Renal pelvis (tissue), 4 donors: ENCODE results near the gene HS6ST3. TPM values are rescaled to one million over a fixed set of nuclear protein-coding genes. Genes with fewer than 3 reads are reported as not detected.

ENCODE experiments used
- DNase-seq: peaks from one replicate; pipeline ENCODE4 v3.0.0-alpha.2; 2013
- polyA plus RNA-seq, 3 donors: library from polyadenylated mRNA; unstranded; fragments of 120-200 nt; gene quantifications; one replicate each; pipeline ENCODE4 v1.2.1, GENCODE V29; 2013; ENCODE audit not compliant: insufficient read length in 3 of 3

Gene HS6ST3
- polyA plus RNA-seq, 3 donors: 2.5 to 2.9 (median 2.7) TPM

- DNase-seq: no peak
Observed at GRCh38 chr13:96824140-96824539, 734.2 kb downstream of the HS6ST3 start.

GRCh38 chr13:96825653-96826052 lies 735.7 kb downstream of the HS6ST3 start:
- DNase-seq: no peak

GRCh38 chr13:96834626-96835025 lies 744.7 kb downstream of the HS6ST3 start:
- DNase-seq: no peak

GRCh38 chr13:96835546-96835945 lies 745.6 kb downstream of the HS6ST3 start:
- no peak for DNase-seq

- no peak for DNase-seq
Observed at GRCh38 chr13:96836733-96837132, 746.8 kb downstream of the HS6ST3 start.

- DNase-seq: no peak
Observed at GRCh38 chr13:96837809-96838208, 747.9 kb downstream of the HS6ST3 start.

- no peak for DNase-seq
Observed at GRCh38 chr13:96844195-96844594, 754.3 kb downstream of the HS6ST3 start.

- DNase-seq: no peak
Observed at GRCh38 chr13:96844616-96845015, 754.7 kb downstream of the HS6ST3 start.

GRCh38 chr13:96848286-96848685 lies 758.4 kb downstream of the HS6ST3 start:
- no peak for DNase-seq

- DNase-seq: no peak
Observed at GRCh38 chr13:96849091-96849490, 759.2 kb downstream of the HS6ST3 start.

- no peak for DNase-seq
Observed at GRCh38 chr13:96850538-96851145, 760.7 kb downstream of the HS6ST3 start.

- no peak for DNase-seq
Observed at GRCh38 chr13:96851856-96852445, 762.0 kb downstream of the HS6ST3 start.

- no peak for DNase-seq
Observed at GRCh38 chr13:96858133-96858826, 768.4 kb downstream of the HS6ST3 start.

- no peak for DNase-seq
Observed at GRCh38 chr13:96860882-96861281, 771.0 kb downstream of the HS6ST3 start.

GRCh38 chr13:96862093-96862492 lies 772.2 kb downstream of the HS6ST3 start:
- no peak for DNase-seq

GRCh38 chr13:96862999-96863398 lies 773.1 kb downstream of the HS6ST3 start:
- no peak for DNase-seq

GRCh38 chr13:96871469-96871868 lies 781.6 kb downstream of the HS6ST3 start:
- DNase-seq: no peak

GRCh38 chr13:96880419-96880818 lies 790.5 kb downstream of the HS6ST3 start:
- DNase-seq: no peak

Other genes with a start within 250 kb of the HS6ST3 start
- gene UGGT2, start 36.7 kb upstream of the HS6ST3 start, polyA plus RNA-seq: 10 to 100 TPM; 32.2 to 48.7 (median 46.3) TPM